HL-60/S4 (cell line): ENCODE data around the gene FOXO6.

Experiments
- in situ Hi-C: fragments of 300-500 bp; cut with MboI; formaldehyde crosslinking; loops from 2 replicates; pipeline ENCODE4 v1.14.3; 2022; ENCODE audit warnings: low sequenced_read_pairs

FOXO6 gene

DNA sequence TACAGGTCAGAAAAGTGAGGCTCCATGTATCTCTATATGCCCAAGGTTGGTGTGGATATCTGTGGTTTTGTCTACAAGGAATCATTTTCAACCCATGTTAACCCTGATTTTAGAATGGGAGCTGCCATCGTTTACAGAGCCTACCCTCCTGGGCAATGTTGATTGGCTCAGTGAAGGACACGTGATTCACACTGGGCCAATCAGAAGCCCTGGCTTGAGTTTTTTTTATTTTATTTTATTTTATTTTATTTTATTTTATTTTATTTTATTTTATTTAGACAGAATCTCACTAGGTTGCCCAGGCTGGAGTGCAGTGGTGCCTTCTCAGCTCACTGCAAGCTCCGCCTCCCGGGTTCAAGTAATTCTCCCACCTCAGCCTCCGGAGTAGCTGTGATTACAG lies 35.8 kb downstream of the FOXO6 start:
- in situ Hi-C loops: no loop called here

DNA sequence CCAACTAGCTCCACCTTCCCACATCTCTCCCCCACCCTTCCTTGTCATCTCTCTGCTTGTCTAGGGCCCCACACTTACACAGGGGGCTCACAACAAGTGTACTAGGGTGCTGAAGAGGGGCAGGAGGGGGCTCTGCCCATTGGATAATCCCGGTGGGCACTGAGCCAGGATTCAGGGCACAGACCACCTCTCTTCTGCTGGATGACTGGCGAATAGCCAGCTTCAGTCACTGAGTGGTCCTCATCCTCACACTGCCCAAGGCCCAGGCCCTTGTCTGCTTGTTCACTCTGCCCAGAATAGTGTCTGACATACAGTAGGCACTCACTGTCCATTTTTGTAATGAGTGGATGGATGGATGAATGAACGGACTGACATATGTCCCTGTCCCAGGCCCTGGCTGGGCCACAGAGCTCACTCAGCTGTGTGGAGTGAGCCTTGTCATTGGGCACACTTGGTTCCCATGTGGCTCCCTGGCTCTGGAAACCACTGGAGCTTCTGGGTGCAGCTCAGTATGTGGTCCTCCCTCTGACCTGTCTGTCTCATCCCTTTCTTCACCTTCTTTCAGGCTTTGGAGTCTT lies 36.6 kb downstream of the FOXO6 start:
- in situ Hi-C loops: no loop called here

DNA sequence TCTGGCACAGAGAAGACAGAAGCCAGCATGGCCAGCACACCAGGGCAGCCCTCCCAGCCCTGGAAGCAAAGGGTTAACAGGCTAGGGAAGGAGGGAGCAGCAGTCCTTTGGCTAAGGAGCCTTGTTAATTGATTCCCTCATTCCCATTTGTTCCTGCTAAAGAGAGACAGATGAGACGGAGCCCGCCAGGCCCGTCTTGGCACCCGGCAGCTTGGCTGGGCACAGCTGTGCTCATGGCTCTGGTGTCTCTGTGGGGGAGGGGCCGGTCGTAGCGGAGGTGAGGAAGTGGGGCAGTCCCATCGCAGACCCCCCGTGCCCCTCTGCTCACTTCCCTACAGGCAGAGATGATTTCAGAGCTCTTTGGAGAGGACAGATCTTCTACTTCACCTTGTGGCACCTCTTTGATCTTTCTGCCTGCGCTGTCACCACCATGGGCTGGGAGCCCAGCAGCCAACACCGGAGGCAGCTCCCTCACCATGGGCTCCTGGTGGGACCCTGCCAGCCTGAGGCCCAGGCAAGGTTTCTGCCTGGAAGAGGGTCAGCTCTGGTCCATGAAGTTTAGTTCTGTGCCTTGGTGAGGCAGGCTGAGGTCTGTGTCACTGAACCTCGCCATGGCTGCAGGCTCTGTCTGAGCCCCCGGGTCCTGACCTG lies 38.0 kb downstream of the FOXO6 start:
- in situ Hi-C loops: no loop called here

DNA sequence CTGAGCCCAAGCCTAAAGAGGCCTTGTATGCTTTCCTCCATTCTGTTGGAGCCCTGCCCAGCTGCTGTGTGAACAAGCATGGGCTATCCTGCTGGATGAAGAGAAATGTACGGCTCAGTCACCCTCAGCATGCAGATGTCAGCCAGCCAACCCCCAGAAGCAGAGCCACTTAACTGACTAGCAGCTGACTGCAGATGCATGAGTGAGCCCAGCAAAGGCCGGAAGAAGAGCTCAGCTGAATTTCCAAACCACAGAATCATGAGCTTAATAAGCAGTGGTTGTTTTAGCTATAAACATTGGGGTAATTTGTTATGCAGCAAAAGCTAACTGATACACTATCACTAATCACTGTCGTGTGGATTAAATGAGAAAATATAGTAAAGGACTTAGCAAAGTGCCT lies 39.0 kb downstream of the FOXO6 start:
- in situ Hi-C loops: no loop called here

DNA sequence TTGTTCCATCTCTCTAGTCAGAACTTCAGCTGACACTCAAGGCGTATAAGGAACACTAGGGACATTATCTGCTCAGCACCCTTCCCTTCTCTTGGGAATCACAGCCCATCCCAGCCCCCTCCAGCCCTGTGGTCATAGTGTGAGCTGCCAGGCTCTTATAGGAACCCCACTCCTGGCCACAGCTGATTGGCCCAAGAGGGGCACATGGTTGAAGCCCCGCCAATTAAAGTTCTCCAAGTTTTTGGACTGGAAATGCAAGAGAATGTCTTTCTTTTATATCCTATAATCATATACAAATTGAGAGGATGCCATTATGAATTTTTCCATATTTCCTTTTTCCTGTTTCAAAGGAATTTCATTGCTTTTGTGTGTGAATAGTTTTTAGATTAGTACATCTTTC lies 40.7 kb downstream of the FOXO6 start:
- in situ Hi-C loops: no loop called here

DNA sequence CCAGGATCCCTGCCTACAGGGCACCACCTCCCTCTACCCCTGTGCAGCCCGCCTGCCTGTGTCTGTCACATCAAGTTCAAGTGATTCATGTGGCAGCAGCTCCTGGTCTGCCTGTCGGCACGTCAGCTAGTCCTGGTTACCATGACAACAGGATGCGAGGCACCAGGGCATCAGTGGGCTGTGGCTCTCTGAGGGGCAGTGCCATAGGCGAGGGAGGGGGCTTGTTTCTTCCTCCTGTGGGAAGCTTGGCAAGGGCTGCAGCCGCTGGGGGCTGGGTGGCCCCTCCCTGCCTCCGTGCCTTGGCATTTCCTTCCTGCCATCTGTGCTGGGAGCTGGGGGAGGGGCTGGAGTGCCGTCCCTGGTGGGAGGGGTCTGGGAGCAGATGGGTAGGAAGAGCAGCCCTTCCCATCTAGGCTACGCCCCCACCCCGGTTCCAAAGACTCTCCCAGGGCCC lies 43.1 kb downstream of the FOXO6 start:
- in situ Hi-C loops: no loop called here

DNA sequence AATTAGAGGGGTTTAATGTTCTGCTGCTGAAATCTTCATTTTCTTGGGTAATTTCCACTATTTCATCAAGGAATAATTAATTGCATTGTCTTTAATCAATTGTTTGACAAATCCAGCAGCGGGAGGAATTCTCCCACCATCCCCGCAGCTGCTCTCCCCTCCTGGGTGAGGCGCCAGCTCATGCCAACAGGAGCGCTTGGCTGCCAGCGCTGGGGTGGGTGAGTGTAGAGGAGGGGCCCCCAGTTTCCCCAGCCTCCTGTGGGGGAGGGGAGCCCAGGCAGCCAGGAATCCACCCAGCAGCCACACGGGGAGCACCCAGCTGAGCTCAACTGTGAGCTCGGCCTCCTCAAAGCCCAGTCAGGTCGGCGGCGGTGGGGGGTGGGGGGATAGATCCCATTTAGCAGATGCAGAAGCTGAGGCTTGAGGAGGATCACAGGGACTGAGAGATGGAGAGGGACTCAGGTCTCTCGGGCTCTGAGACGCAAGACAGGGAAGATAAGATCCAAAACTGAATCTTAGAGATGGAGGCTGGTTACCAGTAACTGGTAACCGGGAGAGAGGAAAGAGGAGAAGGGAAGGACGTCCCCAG lies 46.5 kb downstream of the FOXO6 start:
- in situ Hi-C loops: no loop called here

DNA sequence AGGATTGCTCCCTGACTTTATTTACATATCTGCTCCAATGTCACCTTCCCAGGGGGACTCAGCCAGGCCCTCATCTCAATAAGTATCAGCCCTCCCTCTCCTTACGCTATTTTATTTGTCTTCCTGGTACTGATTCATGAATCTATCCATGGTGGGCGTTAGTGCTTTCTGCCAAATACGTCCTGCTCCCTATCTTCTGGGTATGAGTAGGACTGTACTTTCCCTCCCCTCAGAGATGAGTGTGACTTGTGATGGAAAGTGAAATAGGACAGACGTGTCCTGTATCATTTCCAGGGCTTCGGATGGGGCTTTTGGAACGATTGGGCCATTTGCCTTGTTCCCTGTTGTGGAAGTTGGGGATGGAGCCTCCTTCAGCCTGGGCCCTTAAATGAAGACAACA lies 47.5 kb downstream of the FOXO6 start:
- in situ Hi-C loops: no loop called here

DNA sequence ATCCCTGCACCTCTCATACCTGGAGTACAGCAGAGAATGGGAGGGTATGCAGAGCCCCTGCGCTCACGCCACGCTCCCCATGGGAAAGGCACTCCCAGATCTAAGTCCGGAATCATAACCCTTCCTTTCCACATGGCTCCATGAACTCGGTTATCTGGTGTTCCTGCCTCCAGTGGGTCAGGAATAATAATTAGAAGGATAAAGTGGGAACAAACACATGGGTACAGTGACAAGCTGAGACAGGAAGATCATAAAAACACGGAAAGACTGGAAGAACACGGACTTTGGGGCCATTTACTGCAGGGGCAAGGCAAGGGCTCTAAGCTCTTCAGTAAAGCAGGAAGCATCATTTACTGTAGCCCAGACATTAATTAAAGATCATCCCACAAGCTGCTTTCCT lies 48.6 kb downstream of the FOXO6 start:
- in situ Hi-C loops: loop anchor here (5.0 kb wide), 1 partner anchor 93 kb away; no protein-coding TSS in a partner anchor

DNA sequence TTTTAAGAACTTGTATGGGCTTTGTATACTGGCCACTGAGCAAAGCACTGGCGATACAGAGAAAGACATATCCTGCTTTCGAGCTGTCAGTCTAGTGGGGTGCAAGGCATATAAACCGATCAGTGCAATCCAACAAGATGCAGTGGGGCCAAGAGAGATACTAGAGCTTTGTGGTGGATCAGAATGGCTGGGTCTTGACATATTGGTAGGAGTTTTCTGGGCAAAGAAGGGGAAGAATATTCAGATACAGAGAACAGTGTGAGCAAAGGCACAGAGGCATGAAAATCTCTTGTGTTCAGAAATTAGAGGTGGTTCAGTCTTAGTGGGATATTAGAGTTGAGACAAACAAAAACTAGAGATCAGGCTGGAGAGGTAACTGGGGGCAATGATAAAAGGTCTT lies 49.2 kb downstream of the FOXO6 start:
- in situ Hi-C loops: loop anchor here (5.0 kb wide), 1 partner anchor 93 kb away; no protein-coding TSS in a partner anchor

DNA sequence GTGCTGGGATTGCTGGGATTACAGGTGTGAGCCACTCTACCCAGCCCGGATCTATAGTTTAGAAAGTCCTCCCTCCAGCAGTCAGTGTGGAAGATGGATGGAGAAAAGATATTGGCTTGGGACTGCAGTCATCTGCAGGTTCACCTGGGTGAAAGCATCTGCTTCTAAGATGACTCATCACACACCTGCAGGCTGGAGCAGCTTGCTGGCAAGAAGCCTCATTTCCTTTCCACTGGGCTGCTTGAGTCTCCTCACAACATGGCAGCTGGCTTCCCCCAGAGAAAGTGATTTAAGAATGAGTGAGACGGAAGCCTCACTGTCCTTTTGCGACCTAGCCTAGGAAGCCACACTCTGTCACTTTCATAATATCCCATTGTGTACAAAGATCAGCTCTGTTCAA lies 50.0 kb downstream of the FOXO6 start:
- in situ Hi-C loops: loop anchor here (5.0 kb wide), 1 partner anchor 94 kb away; no protein-coding TSS in a partner anchor

DNA sequence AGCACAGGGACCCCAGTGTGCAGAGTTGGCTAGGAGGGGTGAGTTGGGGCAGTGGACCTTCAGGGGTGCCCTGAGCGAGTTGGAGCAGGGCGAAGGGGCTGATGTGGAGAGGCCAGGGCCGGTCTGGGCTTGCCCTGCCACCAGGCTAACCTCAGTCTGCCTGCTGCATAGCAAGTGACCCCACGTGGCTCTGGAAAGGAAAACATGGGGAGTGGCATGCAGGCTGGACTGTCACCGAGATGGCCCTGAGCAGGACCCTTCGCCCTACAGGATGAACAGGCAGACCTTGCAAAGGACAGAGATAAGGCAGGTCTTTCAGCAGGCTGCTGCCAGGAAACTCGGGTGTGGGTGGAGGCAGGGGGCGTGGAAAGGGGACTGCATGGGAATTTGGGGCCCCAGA lies 51.5 kb downstream of the FOXO6 start:
- in situ Hi-C loops: loop anchor here (5.0 kb wide), 1 partner anchor 95 kb away; no protein-coding TSS in a partner anchor

DNA sequence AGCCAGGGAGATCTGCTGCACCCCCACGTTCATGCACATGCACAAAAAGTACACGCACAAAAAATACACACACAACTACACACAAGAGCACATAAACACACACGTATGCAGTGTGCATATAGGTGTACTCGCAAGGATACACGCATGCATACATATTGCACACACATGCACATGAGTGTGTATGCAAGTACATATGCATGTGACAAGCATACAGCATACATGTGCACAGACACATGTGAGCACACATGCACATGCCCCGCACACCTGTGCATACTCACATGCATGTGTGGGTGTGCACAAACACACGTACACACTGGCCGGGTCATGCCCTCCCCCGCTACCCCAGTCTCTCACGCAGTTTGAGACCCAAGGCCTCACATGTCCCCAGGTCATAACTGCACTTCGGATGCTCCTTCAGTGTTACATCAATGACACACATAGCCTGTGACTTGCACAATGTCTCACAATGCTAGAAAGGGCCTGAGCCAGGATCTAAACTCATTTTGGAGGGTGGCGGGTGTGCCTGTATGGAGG lies 52.6 kb downstream of the FOXO6 start:
- in situ Hi-C loops: loop anchor here (5.0 kb wide), 1 partner anchor 97 kb away; no protein-coding TSS in a partner anchor

DNA sequence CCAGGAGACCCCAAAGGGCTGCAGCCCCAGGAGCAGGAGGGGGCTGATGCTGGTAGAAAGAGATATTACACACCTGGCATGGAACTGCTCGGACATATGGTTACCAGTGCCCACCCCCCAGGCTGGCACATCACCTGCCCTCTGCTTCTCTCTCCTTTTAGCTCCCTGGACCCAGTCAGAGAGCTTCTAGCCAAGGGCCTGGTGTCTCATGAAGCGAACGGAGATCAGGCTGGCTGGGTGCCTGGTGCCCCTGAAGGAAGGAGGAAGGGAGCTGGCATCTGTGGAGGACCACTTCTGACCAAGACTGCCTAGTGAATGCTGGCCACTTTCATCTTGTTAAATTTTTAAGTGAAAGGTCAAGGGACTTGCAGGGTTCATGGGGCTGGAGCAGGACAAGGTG lies 53.1 kb downstream of the FOXO6 start:
- in situ Hi-C loops: loop anchor here (5.0 kb wide), 1 partner anchor 97 kb away; no protein-coding TSS in a partner anchor

DNA sequence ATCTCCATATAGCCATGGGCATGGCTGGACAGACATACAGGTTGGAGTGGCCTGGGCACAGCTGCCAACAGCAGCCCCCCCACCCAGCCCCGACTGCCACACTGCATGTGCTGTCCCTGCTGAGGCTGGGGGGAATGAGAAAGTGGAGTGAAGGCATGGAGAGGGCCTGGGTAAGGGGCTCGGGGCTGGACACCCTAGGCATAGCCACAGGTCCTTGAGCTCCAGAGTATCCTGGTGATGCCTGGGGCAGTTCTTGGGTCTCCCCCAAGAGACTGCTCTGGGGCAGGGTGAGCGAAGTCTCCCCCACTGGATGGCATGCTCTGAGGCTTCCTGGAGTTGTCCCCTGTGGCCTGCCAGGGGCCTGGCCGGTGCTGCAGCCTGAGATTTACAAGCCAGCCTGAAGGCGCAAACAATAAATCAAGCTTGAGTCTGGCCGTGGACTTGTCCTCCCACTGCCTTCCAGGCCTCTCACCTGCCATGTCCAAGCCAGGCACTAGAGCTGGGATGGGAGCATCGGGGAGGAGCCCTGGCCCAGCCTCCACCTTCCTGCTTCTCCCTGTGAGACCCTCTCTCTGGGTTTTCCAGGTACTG lies 53.6 kb downstream of the FOXO6 start:
- in situ Hi-C loops: loop anchor here (5.0 kb wide), 1 partner anchor 98 kb away; no protein-coding TSS in a partner anchor

DNA sequence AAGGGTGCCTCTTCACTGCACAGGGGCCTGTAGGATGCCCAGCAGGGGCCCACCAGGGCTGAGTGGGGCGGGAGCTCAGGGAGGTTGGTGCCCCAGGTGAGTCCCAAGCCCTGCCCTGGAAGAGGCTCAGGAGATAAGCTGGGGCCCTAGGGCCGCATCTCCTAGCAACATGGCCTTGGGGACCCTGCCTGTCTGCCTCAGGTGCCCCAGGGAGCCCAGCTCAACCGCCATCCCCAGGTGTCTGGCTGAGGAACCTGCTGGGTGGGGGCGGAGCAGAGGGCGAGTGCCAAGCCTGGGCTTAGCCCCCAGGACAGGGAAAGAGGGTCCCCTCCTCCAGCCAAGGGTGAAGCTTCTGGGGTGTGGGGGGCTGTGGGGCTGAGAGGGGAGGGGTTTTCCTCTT lies 54.8 kb downstream of the FOXO6 start:
- in situ Hi-C loops: no loop called here

DNA sequence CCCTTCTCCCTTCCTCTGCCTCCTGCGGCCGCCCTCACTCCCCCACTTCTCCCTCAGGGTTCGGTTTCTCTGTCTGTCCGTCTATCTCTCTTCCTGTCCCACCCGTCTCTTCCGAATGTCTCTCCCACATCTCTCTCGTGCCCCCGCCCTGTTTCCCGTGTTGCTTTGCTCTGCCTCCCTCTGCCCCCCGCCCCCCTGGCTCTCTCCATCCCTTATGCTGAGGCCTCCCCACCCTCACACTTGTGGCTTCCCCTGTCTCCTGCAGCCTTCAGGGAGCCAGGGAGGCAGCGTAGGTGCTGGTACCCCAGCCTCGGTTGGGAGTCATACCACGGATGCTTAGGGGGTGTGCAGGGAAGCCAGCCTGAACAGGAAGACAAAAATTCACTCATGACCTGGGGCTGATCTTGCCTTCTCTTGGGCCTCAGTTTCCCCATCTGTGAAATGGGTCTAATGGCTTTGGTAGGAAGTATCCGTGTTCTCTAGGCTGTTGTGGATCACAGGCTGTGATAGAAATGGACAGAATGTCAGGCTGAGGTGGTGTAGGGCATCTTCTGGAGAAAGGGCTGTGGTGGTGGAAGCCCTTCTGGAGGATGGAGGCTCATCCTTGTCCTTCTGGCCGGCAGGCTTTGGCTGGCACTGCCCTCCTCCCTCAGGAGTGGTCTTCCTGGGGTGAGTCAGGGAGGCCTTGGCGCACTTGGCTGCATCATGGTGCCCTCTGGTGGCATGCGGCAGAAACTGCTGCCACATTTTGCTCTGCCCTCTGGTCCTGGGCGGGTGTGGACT lies 55.5 kb downstream of the FOXO6 start:
- in situ Hi-C loops: no loop called here

DNA sequence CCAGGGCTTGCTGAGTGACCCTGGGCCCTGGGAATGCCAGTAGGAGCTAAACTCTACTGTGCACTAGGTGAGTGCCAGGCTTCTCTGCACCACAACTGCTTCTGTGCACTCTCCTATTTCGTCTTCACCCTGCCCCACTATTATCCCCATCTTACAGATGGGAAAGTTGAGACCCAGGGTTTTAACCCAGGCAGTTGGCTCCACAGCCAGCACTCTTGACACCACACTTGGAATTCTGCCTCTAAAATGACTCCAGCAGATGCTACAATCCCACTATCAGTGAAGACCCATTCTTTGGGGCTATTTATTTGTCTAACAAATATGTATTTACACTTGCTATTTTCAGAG lies 56.1 kb downstream of the FOXO6 start:
- in situ Hi-C loops: no loop called here

DNA sequence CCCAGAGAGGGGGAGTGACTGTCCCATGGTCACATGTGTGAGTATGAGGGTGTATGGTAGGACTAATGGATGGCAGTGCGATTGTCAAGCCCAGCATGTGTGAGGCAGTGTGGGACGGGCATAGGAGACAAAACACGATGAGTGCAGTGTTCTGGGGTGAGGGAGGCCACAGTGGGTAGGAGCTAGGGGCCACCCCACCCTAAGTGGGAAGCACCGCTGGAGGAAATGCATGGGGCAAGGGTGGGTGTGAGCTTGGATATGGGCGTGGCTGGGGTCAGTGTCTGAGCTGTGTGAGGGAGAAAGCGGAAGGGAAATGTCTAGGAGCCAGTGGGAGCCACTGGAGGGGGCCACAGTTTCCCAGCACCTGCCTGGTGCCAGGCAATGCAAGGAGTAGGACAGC lies 56.5 kb downstream of the FOXO6 start:
- in situ Hi-C loops: no loop called here

DNA sequence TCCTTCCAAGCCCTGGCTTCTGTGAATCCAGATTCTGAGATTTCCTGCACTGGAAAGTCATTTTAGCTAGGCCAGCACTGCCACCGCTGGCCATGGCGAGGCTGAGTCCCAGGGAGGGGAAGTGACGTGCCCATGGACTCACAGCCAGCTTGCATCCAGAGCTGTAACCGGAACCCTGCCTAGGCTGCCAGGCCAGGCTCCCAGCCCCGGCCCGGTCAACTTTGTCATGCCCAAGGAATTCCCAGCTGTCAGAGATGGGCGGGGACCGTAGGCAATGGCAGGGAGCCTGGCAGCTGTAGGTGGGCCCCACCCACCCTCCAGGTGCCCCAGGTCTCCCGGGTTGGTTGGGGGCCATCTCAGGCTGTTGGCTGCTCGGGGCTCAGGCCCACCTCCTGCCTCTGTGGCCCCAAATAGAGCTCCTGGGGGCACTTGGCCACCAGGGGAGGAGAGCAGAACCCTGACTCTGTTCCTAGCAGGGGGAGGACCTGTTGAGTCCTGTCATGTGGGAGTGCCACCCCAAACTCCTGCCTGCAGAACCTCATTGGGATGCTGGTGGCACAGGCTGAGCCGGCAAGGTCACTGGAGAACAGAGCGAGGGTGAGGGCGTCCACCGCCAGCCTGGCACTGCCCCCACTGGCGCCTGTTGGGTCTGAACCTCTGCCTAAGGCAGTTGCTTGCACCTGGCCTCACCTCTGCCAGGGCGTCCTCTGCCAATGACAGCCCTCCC lies 57.8 kb downstream of the FOXO6 start:
- in situ Hi-C loops: no loop called here
